GM12878 (cell line): ENCODE measurements around the gene MOXD1.
"Not testable (repeated sequence)": the region's sequence is repeated elsewhere in the genome, so short reads cannot be mapped to it uniquely, and the experiment has no call there.

Experiments
- BRCA1 ChIP-seq: IDR thresholded peaks from 2 replicates; pipeline ENCODE4 v1.6.1; 2011; ENCODE audit warnings: low read depth, low read length, improper control_type of control experiment
- CREB1 ChIP-seq: IDR thresholded peaks from 2 replicates; pipeline ENCODE4 v1.6.1; 2012; ENCODE audit warnings: low read depth, mild to moderate bottlenecking, inconsistent platforms
- E2F8 ChIP-seq: fragments of 450-650 bp; IDR thresholded peaks from 2 replicates; pipeline ENCODE4 v1.6.1; 2018; ENCODE audit warnings: mild to moderate bottlenecking, low read depth, moderate library complexity; ENCODE audit not compliant: partially characterized antibody
- ELK1 ChIP-seq: IDR thresholded peaks from 2 replicates; pipeline ENCODE4 v1.6.1; 2012; ENCODE audit warnings: low read depth, low read length, improper control_type of control experiment
- JUNB ChIP-seq: IDR thresholded peaks from 2 replicates; pipeline ENCODE4 v1.6.1; 2016; ENCODE audit warnings: antibody characterized with exemption, mild to moderate bottlenecking
- NFYB ChIP-seq: IDR thresholded peaks from 2 replicates; pipeline ENCODE4 v1.6.1; 2011; ENCODE audit warnings: low read depth, mild to moderate bottlenecking, low read length, improper control_type of control experiment, moderate library complexity; ENCODE audit not compliant: insufficient read depth
- POLR2A ChIP-seq: IDR thresholded peaks from 2 replicates; pipeline ENCODE4 v1.6.1; 2011; ENCODE audit warnings: low read depth, mild to moderate bottlenecking, low read length
- POLR2AphosphoS5 ChIP-seq: IDR thresholded peaks from 2 replicates; pipeline ENCODE4 v1.6.1; 2011; ENCODE audit warnings: mild to moderate bottlenecking, low read length, inconsistent platforms
- RCOR1 ChIP-seq: conservative IDR thresholded peaks from 2 replicates; pipeline ENCODE4 v1.6.1; 2012; ENCODE audit warnings: low read depth, low read length, improper control_type of control experiment
- REST ChIP-seq: IDR thresholded peaks from 2 replicates; pipeline ENCODE4 v1.6.1; 2012; ENCODE audit warnings: mild to moderate bottlenecking, low read depth, low read length
- RFX5 ChIP-seq: IDR thresholded peaks from 2 replicates; pipeline ENCODE4 v1.6.1; 2011; ENCODE audit warnings: low read depth, low read length, improper control_type of control experiment
- SUPT20H ChIP-seq: IDR thresholded peaks from 2 replicates; pipeline ENCODE4 v1.6.1; 2011; ENCODE audit warnings: low read depth, mild to moderate bottlenecking, low read length, moderate library complexity, borderline replicate concordance; ENCODE audit not compliant: control insufficient read depth
- TF ChIP-seq, protein P1 (sequence below), 3 experiments: IDR thresholded peaks in 2 of 3; conservative IDR thresholded peaks in 1 of 3; 2 replicates each; pipeline ENCODE4 v1.5.1; 2011; ENCODE audit warnings: low read depth in 3 of 3, low read length in 3 of 3, mild to moderate bottlenecking in 3 of 3, control low read depth in 2 of 3, moderate library complexity in 2 of 3, inconsistent platforms in 1 of 3, mixed read lengths in 1 of 3; ENCODE audit not compliant: control insufficient read depth in 2 of 3, insufficient read depth in 1 of 3; ENCODE audit errors: extremely low read depth in 1 of 3
- TF ChIP-seq, protein P2 (sequence below): IDR thresholded peaks from 2 replicates; pipeline ENCODE4 v1.6.1; 2011; ENCODE audit warnings: low read depth, low read length, improper control_type of control experiment, borderline replicate concordance

DNA sequence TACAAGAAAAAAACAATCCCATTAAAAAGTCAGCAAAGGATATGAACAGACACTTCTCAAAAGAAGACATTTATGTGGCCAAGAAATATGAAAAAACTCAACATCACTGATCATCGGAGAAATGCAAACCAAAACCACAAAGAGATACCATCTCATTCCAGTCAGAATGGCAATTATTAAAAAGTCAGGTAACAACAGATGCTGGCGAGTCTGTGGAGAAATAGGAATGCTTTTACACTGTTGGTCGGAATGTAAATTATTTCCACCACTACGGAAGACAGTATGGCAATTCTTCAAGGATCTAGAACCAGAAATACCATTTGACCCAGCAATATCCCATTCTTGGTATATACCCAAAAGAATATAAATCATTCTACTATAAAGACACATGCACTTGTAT is 91.1 kb downstream of the MOXD1 start:
- TF ChIP-seq, protein P1, sequence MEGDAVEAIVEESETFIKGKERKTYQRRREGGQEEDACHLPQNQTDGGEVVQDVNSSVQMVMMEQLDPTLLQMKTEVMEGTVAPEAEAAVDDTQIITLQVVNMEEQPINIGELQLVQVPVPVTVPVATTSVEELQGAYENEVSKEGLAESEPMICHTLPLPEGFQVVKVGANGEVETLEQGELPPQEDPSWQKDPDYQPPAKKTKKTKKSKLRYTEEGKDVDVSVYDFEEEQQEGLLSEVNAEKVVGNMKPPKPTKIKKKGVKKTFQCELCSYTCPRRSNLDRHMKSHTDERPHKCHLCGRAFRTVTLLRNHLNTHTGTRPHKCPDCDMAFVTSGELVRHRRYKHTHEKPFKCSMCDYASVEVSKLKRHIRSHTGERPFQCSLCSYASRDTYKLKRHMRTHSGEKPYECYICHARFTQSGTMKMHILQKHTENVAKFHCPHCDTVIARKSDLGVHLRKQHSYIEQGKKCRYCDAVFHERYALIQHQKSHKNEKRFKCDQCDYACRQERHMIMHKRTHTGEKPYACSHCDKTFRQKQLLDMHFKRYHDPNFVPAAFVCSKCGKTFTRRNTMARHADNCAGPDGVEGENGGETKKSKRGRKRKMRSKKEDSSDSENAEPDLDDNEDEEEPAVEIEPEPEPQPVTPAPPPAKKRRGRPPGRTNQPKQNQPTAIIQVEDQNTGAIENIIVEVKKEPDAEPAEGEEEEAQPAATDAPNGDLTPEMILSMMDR (IDR thresholded peaks at IDR 0.05 in 2 of 3, conservative IDR thresholded peaks at IDR 0.05 in 1 of 3; ENCODE audit: control insufficient read depth in 2 of 3, extremely low read depth in 1 of 3, insufficient read depth in 1 of 3, low read depth in 3 of 3, low read length in 3 of 3) = not testable (repeated sequence)
- TF ChIP-seq RFX5, RCOR1, JUNB, CREB1, POLR2AphosphoS5, REST, POLR2A, E2F8, SUPT20H, ELK1, NFYB, BRCA1: not testable (repeated sequence)
- TF ChIP-seq, protein P2, sequence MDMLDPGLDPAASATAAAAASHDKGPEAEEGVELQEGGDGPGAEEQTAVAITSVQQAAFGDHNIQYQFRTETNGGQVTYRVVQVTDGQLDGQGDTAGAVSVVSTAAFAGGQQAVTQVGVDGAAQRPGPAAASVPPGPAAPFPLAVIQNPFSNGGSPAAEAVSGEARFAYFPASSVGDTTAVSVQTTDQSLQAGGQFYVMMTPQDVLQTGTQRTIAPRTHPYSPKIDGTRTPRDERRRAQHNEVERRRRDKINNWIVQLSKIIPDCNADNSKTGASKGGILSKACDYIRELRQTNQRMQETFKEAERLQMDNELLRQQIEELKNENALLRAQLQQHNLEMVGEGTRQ = not testable (repeated sequence)
